ENCODE results near the gene LCE1F. TPM values are rescaled to one million over a fixed set of nuclear protein-coding genes. Genes with fewer than 3 reads are reported as not detected.

Gene LCE1F, protein sequence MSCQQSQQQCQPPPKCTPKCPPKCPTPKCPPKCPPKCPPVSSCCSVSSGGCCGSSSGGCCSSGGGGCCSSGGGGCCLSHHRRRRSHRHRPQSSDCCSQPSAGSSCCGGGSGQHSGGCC
- not detected for total RNA-seq
- polyA plus RNA-seq (ENCODE audit: insufficient read length in 6 of 6), result not detected
- long read RNA-seq, donor 1, result 0 reads
- long read RNA-seq, donor 2, result 0 reads
- long read RNA-seq, donor 3, result 0 reads
- long read RNA-seq, donor 4, result 0 reads
- long read RNA-seq, donor 5, result 0 reads
- long read RNA-seq, donor 6, result 0 reads
- long read RNA-seq, donor 7, result 0 reads
- long read RNA-seq, donor 8, result 0 reads
- long read RNA-seq, donor 9, result 0 reads
- long read RNA-seq, donor 10, result 0 reads
- long read RNA-seq, donor 11, result 0 reads
- long read RNA-seq, donor 12, result 0 reads

DNA sequence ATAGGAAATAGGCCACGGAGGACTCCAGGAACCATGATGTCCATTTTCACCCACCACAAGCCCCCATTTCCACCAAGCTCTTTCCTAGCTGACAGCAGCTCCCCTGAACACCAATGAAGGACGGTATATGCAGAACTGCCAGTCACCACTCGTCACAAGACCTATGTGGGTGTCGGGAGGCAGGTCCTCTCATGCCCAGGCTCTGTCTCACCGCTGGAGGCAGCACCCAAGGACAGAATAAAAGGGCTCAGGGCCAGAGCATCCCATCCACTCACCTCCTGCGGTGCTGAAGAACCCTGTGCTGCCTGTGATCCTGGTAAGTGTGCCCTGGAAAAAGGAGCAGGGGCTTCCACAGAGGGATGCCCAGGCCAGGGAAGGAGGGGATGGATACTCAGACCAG is at the start of gene LCE1F:
LCE1F (plus strand) TSS at position 266 of the 400 bp plus-strand sequence. CDS start 1,232 bp downstream, outside the sequence.
- DNase-seq (no peak), ATAC-seq (no peak)
- Histone ChIP-seq H3K27ac (no peak within 1 kb of the TSS), H3K9me3 (no peaks in the 10 kb centered on the region), H3K27me3 (no peaks in the 10 kb centered on the region), H3K4me3 (no peak within 1 kb of the TSS), H3K4me1 (no peaks in the 10 kb centered on the region), H3K36me3 (no peaks in the 10 kb centered on the region)
- intact Hi-C loops (cut with DNase I), result no loop called here
- TF ChIP-seq, protein P1, sequence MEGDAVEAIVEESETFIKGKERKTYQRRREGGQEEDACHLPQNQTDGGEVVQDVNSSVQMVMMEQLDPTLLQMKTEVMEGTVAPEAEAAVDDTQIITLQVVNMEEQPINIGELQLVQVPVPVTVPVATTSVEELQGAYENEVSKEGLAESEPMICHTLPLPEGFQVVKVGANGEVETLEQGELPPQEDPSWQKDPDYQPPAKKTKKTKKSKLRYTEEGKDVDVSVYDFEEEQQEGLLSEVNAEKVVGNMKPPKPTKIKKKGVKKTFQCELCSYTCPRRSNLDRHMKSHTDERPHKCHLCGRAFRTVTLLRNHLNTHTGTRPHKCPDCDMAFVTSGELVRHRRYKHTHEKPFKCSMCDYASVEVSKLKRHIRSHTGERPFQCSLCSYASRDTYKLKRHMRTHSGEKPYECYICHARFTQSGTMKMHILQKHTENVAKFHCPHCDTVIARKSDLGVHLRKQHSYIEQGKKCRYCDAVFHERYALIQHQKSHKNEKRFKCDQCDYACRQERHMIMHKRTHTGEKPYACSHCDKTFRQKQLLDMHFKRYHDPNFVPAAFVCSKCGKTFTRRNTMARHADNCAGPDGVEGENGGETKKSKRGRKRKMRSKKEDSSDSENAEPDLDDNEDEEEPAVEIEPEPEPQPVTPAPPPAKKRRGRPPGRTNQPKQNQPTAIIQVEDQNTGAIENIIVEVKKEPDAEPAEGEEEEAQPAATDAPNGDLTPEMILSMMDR (IDR thresholded peaks at IDR 0.05), result no peak

DNA sequence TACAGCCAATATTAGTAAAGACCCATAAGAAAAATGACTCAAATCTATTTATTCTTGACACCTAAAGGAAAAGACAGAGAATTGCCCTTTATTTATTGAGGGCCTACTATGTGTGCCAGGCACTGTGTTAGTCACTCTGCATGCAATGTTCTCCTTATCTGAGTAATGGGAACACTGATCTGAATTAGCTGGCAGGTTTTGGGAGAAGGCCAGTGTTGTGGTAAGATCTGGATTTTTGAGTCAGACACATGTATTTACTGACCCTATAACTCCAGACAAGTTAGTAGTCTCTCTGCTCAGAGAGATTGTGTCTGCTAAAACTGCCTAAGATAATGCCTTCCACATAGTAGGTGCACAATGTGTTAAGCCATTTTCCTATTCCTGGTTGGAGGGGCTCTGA is 49.7 kb upstream of the LCE1F start:
- Histone ChIP-seq H3K4me3 (no peak overlapping the region), H3K36me3 (no peaks in the 10 kb centered on the region), H3K27ac (no peak overlapping the region), H3K9me3 (no peaks in the 10 kb centered on the region), H3K4me1 (no peaks in the 10 kb centered on the region), H3K27me3 (no peaks in the 10 kb centered on the region)
- intact Hi-C loops (cut with DNase I), result no loop called here
- no peak for ATAC-seq
- TF ChIP-seq, protein P1 (IDR thresholded peaks at IDR 0.05), result no peak
- DNase-seq, result no peak

DNA sequence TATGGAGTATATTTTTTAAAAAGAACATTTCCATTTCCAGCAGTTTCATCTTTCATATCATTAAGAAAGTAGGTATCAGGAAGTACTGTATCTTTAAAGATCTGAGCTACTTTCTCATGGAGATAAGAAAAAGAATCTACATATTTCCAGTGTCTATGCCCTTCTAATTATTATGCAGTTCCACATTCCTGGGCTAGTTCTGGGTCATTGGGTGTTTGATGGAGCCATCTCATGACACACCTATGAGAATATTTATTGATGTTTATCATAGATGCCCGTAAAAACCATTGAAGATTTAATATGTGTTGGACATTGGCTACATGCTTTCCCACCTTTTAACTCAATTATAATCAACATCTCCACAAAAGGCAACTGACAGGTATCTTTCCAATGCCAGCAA is 46.0 kb upstream of the LCE1F start:
- H3K4me3 ChIP-seq, result no peak overlapping the region
- no peak for DNase-seq
- ATAC-seq, result no peak
- TF ChIP-seq, protein P1 (IDR thresholded peaks at IDR 0.05), result no peak
- H3K36me3 ChIP-seq, result no peaks in the 10 kb centered on the region
- intact Hi-C loops (cut with DNase I), result no loop called here
- H3K27ac ChIP-seq, result no peak overlapping the region
- H3K27me3 ChIP-seq, result no peaks in the 10 kb centered on the region
- H3K4me1 ChIP-seq, result no peaks in the 10 kb centered on the region
- H3K9me3 ChIP-seq, result no peaks in the 10 kb centered on the region

DNA sequence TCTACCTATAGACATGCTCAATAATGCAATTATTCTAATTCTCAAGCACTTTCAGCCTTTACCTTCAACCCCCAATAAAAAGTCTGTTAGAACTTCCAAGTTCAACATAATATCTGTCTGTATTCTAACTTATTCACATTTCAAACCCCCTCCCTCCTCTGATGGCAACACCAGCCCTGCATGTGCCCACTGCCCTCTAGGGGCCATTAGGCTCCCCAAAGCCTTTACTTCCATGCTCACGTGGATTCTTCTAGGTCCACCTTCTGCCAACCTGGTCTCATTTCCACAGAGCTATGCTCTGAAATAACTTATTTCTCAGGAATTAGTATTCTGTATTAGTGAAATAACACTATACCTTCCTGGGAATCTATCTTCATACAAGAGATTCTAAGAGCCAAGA is 39.3 kb upstream of the LCE1F start:
- TF ChIP-seq, protein P1 (IDR thresholded peaks at IDR 0.05), result no peak
- H3K9me3 ChIP-seq, result no peaks in the 10 kb centered on the region
- no peaks in the 10 kb centered on the region for H3K36me3 ChIP-seq
- H3K4me1 ChIP-seq, result no peaks in the 10 kb centered on the region
- DNase-seq (no peak), ATAC-seq (no peak)
- intact Hi-C loops (cut with DNase I), result no loop called here
- H3K27me3 ChIP-seq, result peaks cover 0 to 6% of the 10 kb centered on the region in 2 donors
- no peak overlapping the region for H3K27ac ChIP-seq
- H3K4me3 ChIP-seq, result no peak overlapping the region

GRCh38 chr1:152737997-152738396 is 36.9 kb upstream of the LCE1F start:
- H3K36me3 ChIP-seq, result no peaks in the 10 kb centered on the region
- H3K27ac ChIP-seq, result no peak overlapping the region
- no peak overlapping the region for H3K4me3 ChIP-seq
- no peaks in the 10 kb centered on the region for H3K9me3 ChIP-seq
- TF ChIP-seq, protein P1 (IDR thresholded peaks at IDR 0.05), result no peak
- no peak for DNase-seq
- H3K27me3 ChIP-seq, result peaks cover 0 to 6% of the 10 kb centered on the region in 2 donors
- H3K4me1 ChIP-seq, result no peaks in the 10 kb centered on the region
- intact Hi-C loops (cut with DNase I), result no loop called here
- ATAC-seq, result no peak
